Anterior cingulate cortex (tissue), 58 donors: ENCODE results near the gene TSC2.

Source experiments
- DNase-seq, 58 donors: peaks; one replicate each; lab custom pipeline; 2025; lab: John Stamatoyannopoulos, UW

TSC2 gene

DNA sequence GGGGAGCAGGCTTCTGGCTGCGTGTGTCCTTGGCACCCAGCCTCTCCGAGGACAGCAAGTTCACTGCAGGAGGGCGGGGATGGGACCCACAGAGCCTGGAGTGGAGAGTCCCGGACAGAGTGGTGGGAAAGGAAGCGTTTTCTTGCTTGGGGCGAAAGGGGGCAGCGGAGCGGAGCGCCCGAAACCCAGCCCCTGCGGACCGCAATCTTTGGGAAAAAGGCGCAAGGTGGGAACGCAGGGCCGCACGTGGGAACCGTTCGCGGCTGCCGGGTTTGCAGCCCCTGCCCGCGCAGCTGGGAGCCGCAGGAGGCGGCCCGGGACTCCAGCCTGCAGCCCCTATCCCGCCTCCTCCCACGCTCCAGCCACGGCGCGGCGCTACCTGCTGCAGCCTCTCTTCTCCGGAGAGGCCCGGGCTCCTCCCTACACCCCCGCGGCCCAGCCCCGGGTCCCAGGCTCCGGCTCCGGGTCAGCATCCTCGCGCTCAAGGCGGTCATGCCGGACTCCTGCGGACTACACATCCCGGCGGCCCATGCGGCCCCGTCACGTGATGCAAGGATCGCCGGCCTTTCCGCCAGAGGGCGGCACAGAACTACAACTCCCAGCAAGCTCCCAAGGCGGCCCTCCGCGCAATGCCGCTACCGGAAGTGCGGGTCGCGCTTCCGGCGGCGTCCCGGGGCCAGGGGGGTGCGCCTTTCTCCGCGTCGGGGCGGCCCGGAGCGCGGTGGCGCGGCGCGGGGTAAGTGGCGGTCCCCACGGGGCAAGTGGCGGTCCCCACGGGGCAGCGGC is at the start of gene TSC2, which contains the start of gene NTHL1:
Gene TSC2 (plus strand): TSS at position 656 of the 786 bp plus-strand sequence. CDS start 631 bp downstream, outside the sequence.
Gene NTHL1 (minus strand): TSS at position 505 of the 786 bp plus-strand sequence. CDS start 11 bp downstream, at position 494.
- DNase-seq: peak; percentile 61 to 99 (median 95)

DNA sequence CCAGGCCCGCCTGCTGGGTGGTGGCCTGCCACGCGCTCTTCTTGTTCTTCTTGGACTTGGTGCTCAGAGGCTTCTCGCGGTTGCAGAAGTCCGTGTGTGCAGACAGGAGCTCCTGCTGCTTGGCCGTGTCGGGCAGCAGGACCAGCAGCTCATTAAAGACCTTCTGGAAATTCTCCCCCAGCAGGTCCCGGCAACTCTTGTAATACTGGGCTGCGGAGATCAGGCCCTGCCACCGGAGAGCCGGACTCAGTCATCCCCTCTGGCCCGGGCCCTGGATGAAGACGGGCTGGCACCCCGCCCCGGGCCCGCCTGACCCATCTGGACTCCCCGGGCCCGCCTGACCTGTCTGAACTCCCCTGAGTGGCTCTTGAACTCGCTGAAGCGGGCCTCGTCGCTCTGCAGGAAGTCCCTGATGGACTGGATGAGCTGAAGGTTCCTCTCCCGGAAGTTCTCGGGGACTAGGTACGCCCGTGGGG is 49.4 kb upstream of the TSC2 start:
- no peak for DNase-seq

DNA sequence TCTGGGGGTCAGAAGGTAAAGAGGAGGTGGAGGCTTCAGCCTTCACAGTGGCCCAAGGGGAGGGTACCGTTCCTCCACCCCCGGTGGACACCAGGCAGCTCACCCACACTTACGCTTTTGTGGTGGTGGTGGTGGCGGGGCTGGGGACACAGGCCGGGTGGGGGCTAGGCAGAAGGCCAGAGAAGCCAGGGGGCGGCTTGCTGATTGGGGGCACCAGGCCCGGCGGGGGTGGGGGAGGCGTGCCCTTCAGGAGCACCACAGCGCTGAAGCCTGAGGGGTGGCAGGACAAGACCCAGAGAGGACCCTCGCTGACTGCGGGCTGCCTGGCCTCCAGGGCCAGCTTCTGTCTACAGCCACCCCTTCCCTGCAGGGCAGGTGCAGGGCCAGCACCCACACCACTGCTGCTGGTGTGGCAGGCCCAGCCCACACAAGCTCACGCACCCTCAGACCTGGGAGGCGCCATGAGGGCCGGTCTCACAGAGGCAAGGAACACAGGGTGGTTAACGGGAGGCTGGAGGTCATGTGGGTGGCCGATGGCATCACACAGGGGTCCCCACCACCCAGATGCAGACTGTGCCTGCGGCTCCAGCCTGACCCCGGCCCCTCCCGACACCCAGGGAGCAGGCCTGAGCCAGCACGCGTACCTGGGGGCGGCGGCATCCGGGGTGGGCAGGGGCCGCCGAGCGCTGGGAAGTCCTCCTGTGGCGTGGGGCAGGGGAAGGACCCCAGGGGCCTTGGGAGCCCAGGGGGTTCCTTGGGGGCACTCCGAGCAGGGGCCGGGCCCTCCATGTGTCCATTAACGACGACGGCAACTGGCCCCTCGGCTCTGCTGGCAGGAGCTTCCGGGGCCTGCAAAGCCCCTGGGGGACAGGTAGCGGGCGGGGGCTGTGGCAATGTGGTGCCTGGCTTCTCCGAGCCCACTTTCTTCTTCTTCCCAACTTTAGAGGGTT is 48.7 kb upstream of the TSC2 start:
- no peak for DNase-seq

DNA sequence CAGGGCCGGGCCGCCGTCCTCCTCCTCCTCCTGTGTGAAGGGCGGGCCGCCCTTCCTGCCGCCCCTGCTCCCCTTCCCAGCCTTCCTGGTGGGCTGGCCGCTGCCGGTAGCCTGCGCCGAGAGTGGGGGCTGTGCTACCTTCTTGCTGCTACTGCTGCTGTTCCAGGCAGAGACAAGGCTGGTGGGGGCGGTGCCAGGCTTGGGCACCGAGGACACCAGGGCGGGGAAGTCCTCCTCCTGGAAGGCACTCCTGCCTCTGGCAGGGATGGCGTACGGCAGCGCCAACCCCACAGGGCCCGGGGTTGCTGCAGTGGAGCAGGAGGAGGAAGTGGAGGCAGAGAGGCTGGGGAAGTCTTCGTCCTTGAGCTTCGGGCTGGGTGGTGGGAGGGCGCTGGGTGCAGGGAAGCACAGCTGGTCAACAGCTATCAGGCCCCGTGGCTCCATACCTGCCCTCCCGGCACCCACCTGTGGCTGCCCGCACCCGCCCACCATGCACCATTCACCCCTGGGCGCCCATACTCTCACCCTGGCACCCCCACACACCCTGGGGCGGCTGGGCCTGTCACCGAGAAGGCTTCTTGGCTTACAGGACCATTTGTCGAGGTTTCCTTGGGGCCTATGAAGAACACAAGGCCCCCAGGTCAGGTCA is 47.8 kb upstream of the TSC2 start:
- peak in 3 of 58 donors; percentile 22 to 45 (median 39) for DNase-seq

DNA sequence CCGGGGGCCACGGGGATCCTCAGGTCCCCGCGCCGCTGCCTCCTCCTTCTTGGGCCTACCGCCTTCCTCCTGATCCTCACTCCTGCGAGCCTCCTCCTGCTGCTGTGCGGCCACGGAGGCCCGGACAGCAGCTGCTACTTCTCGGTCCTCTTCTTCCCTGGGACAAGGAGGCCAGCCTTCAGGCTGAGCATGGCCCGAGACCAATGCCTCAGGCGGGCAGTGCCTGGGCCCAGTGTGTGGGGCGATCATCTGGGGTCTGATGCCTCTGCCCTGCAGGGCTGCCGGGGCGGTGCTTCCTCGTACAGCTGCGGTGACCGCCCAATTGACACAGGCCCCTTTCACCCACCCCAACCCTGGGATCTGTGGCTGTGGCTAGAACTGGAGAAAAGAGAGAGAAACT is 46.8 kb upstream of the TSC2 start:
- DNase-seq: no peak

DNA sequence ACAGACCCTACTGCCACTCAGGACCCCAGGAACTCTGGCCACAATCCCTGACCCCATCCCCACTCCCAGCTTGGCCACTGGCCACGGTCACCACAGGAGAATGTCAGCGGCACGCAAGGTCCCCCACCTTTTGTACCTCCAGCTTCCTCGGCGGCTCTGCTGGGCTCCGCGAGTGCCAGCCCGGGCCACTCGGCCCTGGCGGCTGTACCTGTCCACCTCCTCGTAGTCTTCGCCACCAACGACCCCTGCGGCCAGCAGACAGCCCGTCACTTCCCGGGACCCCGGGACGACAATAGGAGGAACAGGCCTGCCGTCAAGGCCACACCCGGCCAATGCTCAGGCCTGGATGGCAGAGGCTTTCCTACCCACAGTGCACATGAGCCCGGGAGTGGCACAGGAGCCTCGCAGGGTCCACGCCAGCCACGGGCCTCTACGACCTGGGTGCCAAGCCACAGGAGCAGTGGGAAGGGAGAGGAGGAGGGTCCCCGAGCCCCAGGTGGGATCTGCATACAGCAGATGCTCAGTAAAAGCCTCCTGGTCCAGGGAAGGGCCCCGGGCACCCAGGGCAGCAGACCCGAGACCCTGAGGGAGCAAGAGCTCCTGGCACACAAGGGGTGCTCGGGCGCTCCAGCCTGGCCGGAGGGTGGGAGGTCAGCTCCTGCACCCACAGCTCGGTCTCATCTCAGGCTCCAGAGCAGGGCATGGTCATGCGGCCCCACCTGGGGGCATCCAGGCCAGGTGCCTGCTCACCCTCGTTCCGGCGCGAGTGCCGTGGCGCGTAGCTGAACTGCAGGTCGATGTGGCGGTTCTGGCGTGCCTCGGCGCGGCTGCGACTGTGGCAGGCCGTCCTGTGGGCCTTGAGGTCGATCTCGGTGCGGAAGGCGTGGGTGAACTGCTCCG is 46.1 kb upstream of the TSC2 start:
- no peak for DNase-seq

DNA sequence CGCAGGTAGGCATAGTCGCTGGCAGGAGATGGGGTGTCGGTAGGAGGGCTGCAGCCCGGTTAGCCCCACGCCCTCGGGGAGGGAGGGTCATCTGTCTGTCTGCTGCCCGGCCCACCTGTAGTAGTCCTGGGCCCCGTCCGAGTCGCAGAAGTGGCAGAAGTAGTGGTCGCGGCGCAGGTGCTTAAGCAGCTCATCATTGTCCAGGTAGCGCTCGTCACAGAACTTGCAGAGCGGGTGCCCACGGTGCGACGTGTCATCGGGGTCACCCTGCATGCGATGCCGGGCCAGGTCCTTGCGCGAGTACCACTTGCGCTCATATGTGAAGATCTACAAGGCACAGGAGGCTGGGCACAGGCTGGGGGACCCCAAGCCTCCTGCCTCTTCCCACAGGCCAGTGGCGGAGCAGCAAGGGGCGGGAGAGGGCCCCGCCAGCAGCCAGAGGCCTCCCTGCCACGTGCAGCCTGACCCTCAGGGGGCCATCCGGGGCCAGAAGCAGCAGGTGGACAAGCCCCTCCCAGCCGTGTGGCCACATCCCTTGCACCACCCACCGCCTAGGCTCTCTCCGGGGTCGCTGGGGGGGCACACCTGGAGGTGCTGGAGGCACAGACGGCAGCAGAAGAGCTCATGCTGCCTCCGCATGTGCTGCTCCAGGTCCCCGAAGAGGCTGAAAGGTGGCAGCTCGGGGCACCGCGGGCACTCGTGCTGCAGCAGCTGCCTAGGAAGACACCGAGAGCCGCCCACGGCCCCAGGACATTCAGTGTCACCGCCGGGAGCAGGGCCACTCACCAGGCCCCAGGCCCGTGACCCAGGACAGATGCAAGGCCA is 45.2 kb upstream of the TSC2 start:
- DNase-seq: no peak

DNA sequence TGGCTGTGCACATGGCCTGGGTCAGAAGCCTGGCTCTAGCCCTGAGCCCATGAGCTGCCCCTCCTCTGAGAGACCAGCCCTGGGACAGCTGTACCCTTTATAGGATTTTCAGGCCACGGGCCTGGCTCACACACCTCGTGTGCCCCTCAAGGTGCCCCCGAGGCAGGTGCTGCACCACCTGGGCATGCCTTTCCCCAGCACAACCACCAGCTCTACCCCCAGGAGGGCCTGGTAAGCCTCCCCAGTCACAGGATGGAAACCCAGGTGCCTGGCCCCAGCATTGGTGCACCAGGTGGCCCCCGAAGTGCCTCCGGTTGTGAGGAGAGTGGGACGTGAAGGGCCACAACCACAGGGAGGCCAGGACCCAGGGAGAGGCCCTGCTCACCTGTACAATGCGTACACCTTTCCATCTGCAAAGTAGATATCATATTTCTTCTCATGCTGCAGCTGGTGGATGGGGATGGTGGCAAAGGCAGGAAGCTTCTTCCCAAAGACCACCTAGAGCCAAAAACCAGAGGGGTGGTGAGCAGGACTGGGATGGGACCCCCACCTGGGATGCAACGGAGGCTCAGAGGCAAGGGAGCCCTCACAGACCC is 44.5 kb upstream of the TSC2 start:
- no peak for DNase-seq

DNA sequence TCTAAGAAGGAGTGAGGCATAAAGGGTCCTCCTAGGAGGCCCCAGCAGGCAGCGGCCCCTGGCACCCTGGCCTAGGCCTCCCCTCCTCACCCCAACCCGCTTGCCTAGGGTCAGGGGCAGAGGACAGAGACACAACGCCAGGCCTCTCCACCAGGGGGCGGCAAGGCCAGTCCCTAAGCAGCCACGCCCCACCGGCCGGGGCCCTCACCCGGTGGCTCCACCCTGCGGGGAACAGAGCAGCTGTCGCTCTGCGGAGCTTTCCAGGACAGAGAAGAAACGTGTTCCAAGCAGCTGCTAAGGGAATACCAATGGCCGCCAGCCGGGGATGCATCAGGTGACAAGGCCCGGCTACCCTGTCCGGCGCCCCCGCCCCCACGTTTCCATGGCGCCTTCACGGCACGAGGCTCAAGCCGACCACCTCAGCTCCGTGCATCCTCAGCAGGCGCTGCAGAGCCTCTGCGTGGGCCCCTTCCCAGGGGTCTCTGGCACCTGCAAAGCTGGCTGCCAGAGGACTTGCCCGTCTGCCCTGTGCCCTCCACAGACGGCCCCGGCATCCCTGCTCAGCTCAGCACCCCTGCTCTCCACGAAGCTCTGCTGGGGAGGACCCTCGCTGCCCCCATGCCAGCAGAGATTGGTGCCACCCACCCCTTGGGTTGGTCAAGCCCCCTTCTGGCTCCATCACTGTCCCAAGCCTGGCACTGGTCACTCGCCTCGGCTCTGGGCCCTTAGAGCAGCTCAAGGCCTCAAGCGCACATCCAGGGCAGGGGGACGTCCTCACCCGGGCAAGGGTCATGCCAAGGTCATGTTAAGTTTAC is 43.8 kb upstream of the TSC2 start:
- peak in 52 of 58 donors; percentile 11 to 83 (median 54) for DNase-seq

DNA sequence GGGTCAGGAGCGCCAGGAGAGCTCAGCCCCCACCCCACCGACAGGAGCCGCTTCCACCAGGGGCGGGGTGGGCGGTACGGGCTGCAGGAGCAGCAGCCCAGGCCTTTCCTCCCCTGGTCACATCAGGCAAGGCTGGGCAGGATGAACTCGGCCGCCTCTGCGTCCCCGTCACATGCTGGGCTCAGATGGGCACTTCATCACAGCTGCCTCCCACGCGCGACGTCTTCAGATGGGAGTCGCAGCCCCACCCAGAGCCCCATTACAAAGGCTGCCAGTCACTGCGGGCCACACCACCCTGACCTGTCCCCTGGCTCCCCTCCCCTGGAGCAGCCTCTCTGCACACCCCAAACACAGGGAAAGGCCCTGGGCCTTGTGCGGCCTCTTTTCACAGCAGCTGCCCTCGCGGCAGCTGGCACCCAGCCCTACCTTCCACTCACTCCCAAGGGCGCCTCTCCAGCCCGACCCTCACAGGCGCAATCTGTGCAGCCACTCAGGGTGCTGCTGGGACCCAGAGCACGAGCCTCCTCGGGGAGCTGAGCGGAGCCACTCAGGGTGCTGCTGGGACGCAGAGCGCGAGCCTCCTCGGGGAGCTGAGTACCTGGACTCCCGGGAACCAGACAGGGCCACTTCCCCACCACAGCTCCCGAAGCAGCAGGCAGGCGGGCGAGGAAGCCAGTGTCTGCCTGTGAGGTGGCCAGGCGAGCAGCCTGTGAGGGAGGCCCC is 42.8 kb upstream of the TSC2 start:
- DNase-seq: no peak

DNA sequence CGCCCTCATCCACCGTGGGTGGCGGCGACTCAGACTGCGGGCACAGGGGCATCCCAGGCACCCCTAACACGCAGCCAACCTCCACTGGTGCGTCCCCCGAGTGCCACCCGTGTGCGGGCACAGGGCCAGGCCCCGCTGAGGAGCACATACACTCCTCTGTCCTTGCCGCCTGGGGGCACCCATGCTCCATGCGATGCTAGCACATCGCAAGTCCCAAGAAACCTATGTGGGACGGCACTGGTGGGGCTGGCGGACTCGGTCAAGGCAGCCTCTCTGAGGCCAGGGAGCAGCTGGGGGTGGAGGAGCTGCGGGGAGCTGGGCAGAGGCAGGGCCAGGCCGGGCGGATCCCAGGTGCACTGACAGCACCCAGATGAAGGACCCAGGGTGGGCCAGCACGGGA is 42.1 kb upstream of the TSC2 start:
- peak in 6 of 58 donors; percentile 16 to 55 (median 30) for DNase-seq

DNA sequence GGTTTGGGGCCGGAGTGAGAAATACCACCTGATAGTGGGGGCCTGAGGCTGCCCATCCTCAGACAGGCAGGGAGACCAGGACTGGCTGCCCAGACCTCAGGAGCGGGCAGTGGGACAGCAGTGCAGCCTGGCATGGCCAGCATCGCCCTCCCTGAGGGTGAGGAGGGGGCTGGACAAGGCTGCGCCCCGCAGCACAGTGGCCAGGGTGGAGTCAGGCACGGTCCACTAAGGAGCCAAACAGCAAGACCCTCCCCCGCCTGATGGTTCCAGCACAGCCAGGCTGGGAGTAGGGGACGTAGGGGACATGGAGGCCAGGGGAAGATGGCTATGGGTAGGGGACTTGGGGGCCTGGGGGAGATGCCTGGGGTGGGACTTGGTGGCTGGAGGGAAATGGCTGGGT is 41.5 kb upstream of the TSC2 start:
- no peak for DNase-seq

DNA sequence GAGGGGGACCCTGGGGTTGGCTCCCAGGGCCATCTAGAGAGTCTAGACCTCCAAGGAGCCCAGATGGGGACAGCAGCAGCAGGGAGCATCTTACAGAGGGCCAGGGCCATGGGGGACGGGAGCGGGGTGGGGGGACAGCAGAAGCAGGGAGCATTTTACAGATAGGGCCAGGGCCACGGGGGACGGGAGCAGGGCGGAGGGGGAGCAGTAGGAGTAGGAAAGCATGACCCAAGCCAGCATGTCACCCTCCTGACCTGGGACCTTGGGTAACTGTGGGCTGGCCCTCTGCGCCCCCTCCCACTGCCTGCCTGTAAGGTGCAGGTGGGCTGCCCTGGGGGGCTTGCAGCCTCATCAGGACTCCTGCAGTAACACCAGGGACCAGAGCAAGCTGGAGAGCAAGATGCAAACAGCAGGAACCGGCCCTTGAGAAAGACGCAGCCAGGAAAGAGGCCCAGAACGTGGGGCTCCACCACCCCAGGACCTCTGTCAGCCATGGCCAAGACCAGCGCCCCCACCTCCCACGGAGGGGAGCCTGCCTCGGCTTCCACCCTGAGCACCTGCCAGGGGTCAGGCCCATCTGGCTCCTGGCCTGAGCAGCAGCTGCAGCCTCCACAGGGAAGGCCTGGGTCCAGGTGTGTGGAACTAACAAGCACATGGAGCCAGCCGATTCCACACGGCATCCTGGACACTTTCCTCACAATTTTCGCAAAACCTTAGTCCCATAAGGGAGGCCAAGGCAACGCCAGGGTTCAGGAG is 40.5 kb upstream of the TSC2 start:
- DNase-seq: no peak

DNA sequence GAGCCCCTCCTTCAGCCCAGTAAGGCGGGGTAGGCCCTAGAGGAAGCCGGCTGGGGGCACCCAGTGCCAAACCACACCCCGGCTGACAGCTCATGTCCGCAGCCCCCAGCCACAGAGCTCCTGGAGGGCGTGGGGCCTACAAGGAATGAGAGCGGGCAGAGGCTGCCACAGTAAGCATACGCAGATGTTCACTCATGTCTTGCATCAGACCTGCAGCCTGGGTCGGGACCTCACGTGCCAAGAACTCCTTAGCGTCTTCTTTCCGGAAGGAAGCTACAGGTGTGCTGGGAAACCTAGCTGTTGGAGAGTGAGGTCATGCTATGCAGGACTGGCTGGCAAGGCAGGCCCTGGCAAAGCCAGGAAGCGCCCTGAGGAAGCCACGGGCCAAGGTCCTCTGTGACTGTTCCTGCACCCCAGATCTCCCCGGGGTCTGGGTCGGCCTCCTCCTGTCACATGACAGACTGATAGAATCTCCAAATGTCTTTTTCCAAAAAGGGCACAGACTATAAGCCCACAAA is 39.7 kb upstream of the TSC2 start:
- DNase-seq: no peak

DNA sequence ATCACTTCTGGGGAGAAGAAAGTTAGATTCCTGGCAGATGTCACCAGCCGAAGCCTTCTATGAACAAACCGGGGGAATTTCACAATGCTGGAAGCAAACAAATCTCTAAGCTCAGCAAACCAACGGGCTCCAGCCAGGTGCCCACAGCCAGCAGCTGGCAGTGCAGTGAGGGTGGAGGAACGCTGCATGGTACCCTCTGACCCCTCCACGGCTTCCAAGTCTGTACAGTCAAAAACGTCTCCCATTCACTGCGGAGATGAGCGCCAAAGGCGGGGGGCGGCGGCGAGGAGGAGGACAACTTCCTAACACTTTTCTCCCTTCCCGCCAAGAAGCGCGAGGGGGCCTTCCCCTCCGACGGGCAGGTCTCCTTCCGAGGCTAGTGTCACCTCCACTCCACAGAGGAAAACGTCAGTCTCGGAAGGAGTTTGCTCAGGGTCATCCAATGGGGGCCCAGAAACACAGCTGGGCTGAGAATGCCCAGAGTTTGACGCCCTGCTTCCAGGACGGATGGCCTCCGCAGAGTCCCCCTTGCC is 39.1 kb upstream of the TSC2 start:
- DNase-seq: no peak
